HepG2 (cell line): Measurements from ENCODE around the gene PPP4R2. TPM values are rescaled to one million over a fixed set of nuclear protein-coding genes. Genes with fewer than 3 reads are reported as not detected.

Source experiments
- ATAC-seq: fragments of 200-7000 bp; cut with Tn5 transposase; 3 replicates; pipeline ENCODE4 v1.9.1; 2020; ENCODE audit warnings: mild to moderate bottlenecking, moderate library complexity
- BruUV-seq: library from RNA; stranded (reverse); fragments of 400-500 nt; replicated peaks from 2 replicates; lab custom pipeline; 2021; lab: Mats Ljungman, UMichigan
- CTCF ChIA-PET: fragments of 300-600 bp; formaldehyde crosslinking; extraction: SDS; loops from one replicate; lab custom pipeline; 2021; ENCODE audit warnings: low total read pairs, inconsistent platforms, low intra/inter-chr PET ratio; lab: Yijun Ruan, JAX
- POLR2A ChIA-PET: fragments of 350-600 bp; sonication (Branson Sonifier 250); formaldehyde crosslinking; loops from one replicate; lab custom pipeline; 2020; ENCODE audit warnings: antibody characterized with exemption, inconsistent platforms; lab: Yijun Ruan, JAX
- DNase-seq: peaks from one replicate; pipeline ENCODE4 v3.0.0-alpha.2; 2015; ENCODE audit warnings: low spot score
- FAIRE-seq: peaks from 3 replicates; lab custom pipeline; 2011; peaks lifted over from hg19 to GRCh38; lab: Jason Lieb, UNC
- H2AFZ ChIP-seq: one replicate; pipeline ENCODE4 v1.6.1; 2011; ENCODE audit warnings: low read length, inconsistent platforms
- H3K27ac ChIP-seq: fragments of 300-600 bp; 3 replicates; pipeline ENCODE4 v1.8.0; 2011; ENCODE audit warnings: mixed run types, mild to moderate bottlenecking, mixed read lengths, low read length, inconsistent platforms; ENCODE audit not compliant: insufficient read depth; ENCODE audit errors: extremely low read length
- H3K27me3 ChIP-seq, 2 experiments: fragments of 200-600 bp in 1 of 2; 2 replicates in 1 of 2; 3 replicates in 1 of 2; pipeline versions ENCODE4 v1.6.0 to v1.8.0; 2011; ENCODE audit warnings: low read length in 2 of 2, mild to moderate bottlenecking in 2 of 2, moderate library complexity in 2 of 2, inconsistent platforms in 1 of 2; ENCODE audit not compliant: insufficient read depth in 2 of 2, control insufficient read depth in 1 of 2
- H3K36me3 ChIP-seq, 2 experiments: fragments of 200-600 bp in 1 of 2; replicated peaks in 1 of 2; 2 replicates in 1 of 2; 3 replicates in 1 of 2; pipeline versions ENCODE4 v1.5.1 to v1.8.0; 2011; ENCODE audit warnings: low read length in 2 of 2, inconsistent platforms in 1 of 2; ENCODE audit not compliant: insufficient read depth in 2 of 2, control insufficient read depth in 1 of 2
- H3K4me1 ChIP-seq: 2 replicates; pipeline ENCODE4 v1.5.1; 2012; ENCODE audit warnings: low read length, inconsistent platforms; ENCODE audit not compliant: insufficient read depth
- H3K4me2 ChIP-seq: 2 replicates; pipeline ENCODE4 v1.6.0; 2011; ENCODE audit warnings: low read depth, low read length, inconsistent platforms
- H3K4me3 ChIP-seq, 3 experiments: fragments of 200-600 bp in 1 of 3; sonication (generic), shearing (Covaris generic) in 1 of 3; replicated peaks in 1 of 3; 2 replicates each; pipeline ENCODE4 v1.5.1; 2011 to 2016; ENCODE audit warnings: low read length in 3 of 3, inconsistent platforms in 2 of 3, low read depth in 2 of 3, mild to moderate bottlenecking in 2 of 3, control low read depth in 1 of 3, mixed read lengths in 1 of 3; ENCODE audit not compliant: insufficient read depth in 1 of 3
- H3K79me2 ChIP-seq: one replicate; pipeline ENCODE4 v1.6.1; 2011; ENCODE audit warnings: low read length, inconsistent platforms; ENCODE audit not compliant: insufficient read depth
- H3K9ac ChIP-seq: 2 replicates; pipeline ENCODE4 v1.6.0; 2011; ENCODE audit warnings: mild to moderate bottlenecking, low read depth, low read length, inconsistent platforms; ENCODE audit not compliant: insufficient read depth
- H3K9me3 ChIP-seq: 2 replicates; pipeline ENCODE4 v1.5.1; 2012; ENCODE audit warnings: mild to moderate bottlenecking, low read length
- H4K20me1 ChIP-seq: 2 replicates; pipeline ENCODE4 v1.6.0; 2011; ENCODE audit warnings: inconsistent platforms, mild to moderate bottlenecking, low read length, moderate library complexity; ENCODE audit not compliant: insufficient read depth
- ARID2 ChIP-seq: sonication (generic); formaldehyde crosslinking; IDR thresholded peaks from 2 replicates; pipeline ENCODE4 v1.8.1; 2022; ENCODE audit warnings: mild to moderate bottlenecking, missing genetic modification reagents, borderline replicate concordance
- EP300 ChIP-seq, 3 experiments: sonication (generic) in 1 of 3; formaldehyde crosslinking in 1 of 3; IDR thresholded peaks; 2 replicates each; pipeline versions ENCODE4 v1.5.1 to v1.6.1; 2011 to 2020; ENCODE audit warnings: low read depth in 2 of 3, low read length in 2 of 3, borderline replicate concordance in 1 of 3, improper control_type of control experiment in 1 of 3, mild to moderate bottlenecking in 1 of 3, missing genetic modification reagents in 1 of 3, moderate library complexity in 1 of 3
- GATAD2A ChIP-seq: IDR thresholded peaks from 2 replicates; pipeline ENCODE4 v1.6.1; 2016
- KAT2B ChIP-seq: fragments of 150-350 bp; IDR thresholded peaks from 2 replicates; pipeline ENCODE4 v1.6.1; 2014; ENCODE audit warnings: low read depth, low read length, borderline replicate concordance
- KLF13 ChIP-seq: sonication (generic); formaldehyde crosslinking; IDR thresholded peaks from 2 replicates; pipeline ENCODE4 v1.4.0; 2020; ENCODE audit warnings: mild to moderate bottlenecking, missing genetic modification reagents
- NFATC3 ChIP-seq: sonication (generic); formaldehyde crosslinking; IDR thresholded peaks from 2 replicates; pipeline ENCODE4 v1.5.1; 2020; ENCODE audit warnings: mild to moderate bottlenecking, missing genetic modification reagents
- NR2F6 ChIP-seq, 2 experiments: IDR thresholded peaks; 2 replicates each; pipeline ENCODE4 v1.6.1; 2016; ENCODE audit warnings: antibody characterized with exemption in 1 of 2, mild to moderate bottlenecking in 1 of 2
- RFXANK ChIP-seq: IDR thresholded peaks from 2 replicates; pipeline ENCODE4 v1.6.1; 2016
- SOX6 ChIP-seq, 2 experiments: fragments of 450-650 bp in 1 of 2; sonication (generic) in 1 of 2; formaldehyde crosslinking in 1 of 2; IDR thresholded peaks; 2 replicates each; pipeline versions ENCODE4 v1.4.0 to v1.6.1; 2017 to 2020; ENCODE audit warnings: antibody characterized with exemption in 1 of 2, mild to moderate bottlenecking in 1 of 2, missing genetic modification reagents in 1 of 2
- SP1 ChIP-seq, 2 experiments: fragments of 450-650 bp in 1 of 2; sonication (generic) in 1 of 2; formaldehyde crosslinking in 1 of 2; IDR thresholded peaks; 2 replicates each; pipeline versions ENCODE4 v1.4.0 to v1.6.1; 2016 to 2020; ENCODE audit warnings: missing genetic modification reagents in 1 of 2
- TRIM22 ChIP-seq: fragments of 450-650 bp; IDR thresholded peaks from 2 replicates; pipeline ENCODE4 v1.6.1; 2017
- ZBTB42 ChIP-seq: sonication (generic); formaldehyde crosslinking; IDR thresholded peaks from 2 replicates; pipeline ENCODE4 v1.5.0; 2020; ENCODE audit warnings: mild to moderate bottlenecking, missing genetic modification reagents
- ZBTB43 ChIP-seq: sonication (generic); formaldehyde crosslinking; conservative IDR thresholded peaks from 2 replicates; pipeline ENCODE4 v1.4.0; 2020; ENCODE audit warnings: missing genetic modification reagents
- ZEB1 ChIP-seq: IDR thresholded peaks from 2 replicates; pipeline ENCODE4 v1.6.1; 2012; ENCODE audit warnings: mild to moderate bottlenecking, low read depth, inconsistent platforms; ENCODE audit not compliant: insufficient replicate concordance
- ZMYM4 ChIP-seq: sonication (generic); formaldehyde crosslinking; IDR thresholded peaks from 2 replicates; pipeline ENCODE4 v1.8.1; 2023; ENCODE audit warnings: mild to moderate bottlenecking, missing genetic modification reagents
- ZNF275 ChIP-seq: sonication (generic); formaldehyde crosslinking; IDR thresholded peaks from 2 replicates; pipeline ENCODE4 v1.8.0; 2022; ENCODE audit warnings: missing genetic modification reagents, mild to moderate bottlenecking, inconsistent platforms, borderline replicate concordance
- ZNF367 ChIP-seq: sonication (generic); formaldehyde crosslinking; IDR thresholded peaks from 2 replicates; pipeline ENCODE4 v1.4.0; 2020; ENCODE audit warnings: missing genetic modification reagents, borderline replicate concordance
- ZNF576 ChIP-seq: sonication (generic); formaldehyde crosslinking; IDR thresholded peaks from 2 replicates; pipeline ENCODE4 v1.4.0; 2020; ENCODE audit warnings: mild to moderate bottlenecking, missing genetic modification reagents
- ZNF747 ChIP-seq: sonication (generic); formaldehyde crosslinking; IDR thresholded peaks from 2 replicates; pipeline ENCODE4 v1.8.1; 2023; ENCODE audit warnings: missing genetic modification reagents, mild to moderate bottlenecking, borderline replicate concordance
- WGBS: methylation state at CpG from one replicate; pipeline ENCODE4 v1.1.6; 2017; ENCODE audit warnings: low lambda C conversion rate; 5-methylcytosine and 5-hydroxymethylcytosine counted together
- in situ Hi-C: cut with HindIII; loops from 2 replicates; pipeline ENCODE4 v1.10.0; 2017; ENCODE audit warnings: low pct_unique_long_range_greater_than_20kb; ENCODE audit not compliant: extremely low pct_ligation_motif_present
- intact Hi-C: fragments of 100-400 bp; cut with micrococcal nuclease; formaldehyde crosslinking; loops from one replicate; pipeline ENCODE4 v1.10.0; 2022; ENCODE audit not compliant: unreplicated experiment
- polyA plus RNA-seq, 8 experiments: library from polyadenylated mRNA; depleted of rRNA in 3 of 8; stranded (reverse) in 7 of 8; unstranded in 1 of 8; fragments of >200 nt; fragmentation: Illumina TruSeq in 4 of 8; extraction: Trizol in 4 of 8; gene quantifications; 2 replicates each; pipeline versions ENCODE4 v1.2.1 to v1.2.3, GENCODE V29; 2011 to 2016; ENCODE audit warnings: low read depth in 4 of 8, missing spikeins in 1 of 8, mixed read lengths in 1 of 8; ENCODE audit not compliant: insufficient read depth in 1 of 8
- total RNA-seq, 5 experiments: library from RNA; depleted of rRNA; stranded (reverse); fragments of >200 nt; fragmentation: Illumina TruSeq; extraction: Trizol; gene quantifications; 2 replicates each; pipeline ENCODE4 v1.2.3, GENCODE V29; 2016; ENCODE audit warnings: low read depth in 1 of 5

The PPP4R2 gene
- total and polyA plus RNA-seq, 2 of the 13 experiments (the other 11 are each of a cell fraction or from before 2014, with no cell fraction given): 22.3 to 161 TPM

GRCh38 chr3:72950372-72950771 lies 46.2 kb upstream of the PPP4R2 start:
- no peak for FAIRE-seq
- in situ Hi-C loops: no loop called here
- TF ChIP-seq NFATC3 (CRISPR knock-in tag) (no peak), EP300 (IDR thresholded peaks at IDR 0.05; ENCODE audit: low read depth in 2 of 2, low read length in 2 of 2) (peak in 1 of 2 experiments; percentile 34; a peak in 1 of 4 replicates), EP300 (CRISPR knock-in tag; IDR thresholded peaks at IDR 0.05; ENCODE audit: borderline replicate concordance) (no peak), ZNF576 (CRISPR knock-in tag) (no peak), ZNF275 (CRISPR knock-in tag) (no peak), ZEB1 (no peak), TRIM22 (no peak), KAT2B (no peak), ARID2 (CRISPR knock-in tag) (no peak), GATAD2A (0 out of 2 replicates have a peak, but pooled peaks have one; percentile 32), ZBTB43 (CRISPR knock-in tag) (0 out of 2 replicates have a peak, but pooled peaks have one; percentile 24), RFXANK (no peak), NR2F6 (IDR thresholded peaks at IDR 0.05) (0 out of 2 replicates have a peak, but pooled peaks have one; percentile 13), NR2F6 (CRISPR knock-in tag; IDR thresholded peaks at IDR 0.05) (peak; percentile 50; the same call in 1 of the 2 replicates), ZBTB42 (CRISPR knock-in tag) (no peak), SOX6 (IDR thresholded peaks at IDR 0.05) (no peak), SOX6 (CRISPR knock-in tag; IDR thresholded peaks at IDR 0.05) (peak; percentile 37; the same call in 1 of the 2 replicates), SP1 (IDR thresholded peaks at IDR 0.05) (no peak), SP1 (CRISPR knock-in tag; IDR thresholded peaks at IDR 0.05) (no peak), ZMYM4 (CRISPR knock-in tag) (peak; percentile 26; the same call in 1 of the 2 replicates), ZNF367 (CRISPR knock-in tag) (no peak), KLF13 (CRISPR knock-in tag) (no peak), ZNF747 (no peak)

More at GRCh38 chr3:72950372-72950771, 46.2 kb upstream of the PPP4R2 start:
- ChIA-PET CTCF (no interaction called here), POLR2A (interaction anchor here (1.1 kb wide), 1 partner anchor 47 kb away, joined by 4 read pairs; the partner anchor contains the start of gene PPP4R2)
- Histone ChIP-seq H3K4me2 (peak overlapping the region; percentile 67), H3K27ac (peak overlapping the region; percentile 82), H3K79me2 (no peaks in the 10 kb centered on the region), H3K4me3 (no peak overlapping the region; a peak in 1 of 6 replicates), H3K36me3 (no peaks in the 10 kb centered on the region), H3K4me1 (peaks cover 79% of the 10 kb centered on the region), H3K9ac (peak overlapping the region; percentile 49; the same call in 1 of the 2 replicates), H3K9me3 (no peaks in the 10 kb centered on the region), H3K27me3 (no peaks in the 10 kb centered on the region), H2AFZ (no peak overlapping the region), H4K20me1 (no peaks in the 10 kb centered on the region)
- no TSS peak for BruUV-seq
- DNase-seq (peak; percentile 33), ATAC-seq (peak; percentile 55)
- 58% methylated on average over 8 of the region's 8 CpGs for WGBS
- intact Hi-C loops: loop anchor here (5.0 kb wide), 1 partner anchor 47 kb away; the partner anchor contains the start of gene PPP4R2
